GM12891 (cell line): Measurements from ENCODE around the gene NUMA1.

Experiments
- DNase-seq: peaks from one replicate; pipeline ENCODE4 v3.0.0; 2011; ENCODE audit warnings: low spot score; ENCODE audit not compliant: insufficient read length
- FAIRE-seq: peaks from 2 replicates; lab custom pipeline; 2011; peaks lifted over from hg19 to GRCh38; lab: Jason Lieb, UNC
- PAX5 ChIP-seq: IDR thresholded peaks from 2 replicates; pipeline ENCODE4 v1.6.1; 2011; ENCODE audit warnings: low read length, moderate library complexity, mild to moderate bottlenecking; ENCODE audit not compliant: insufficient read depth, severe bottlenecking
- POLR2A ChIP-seq: IDR thresholded peaks from 2 replicates; pipeline ENCODE4 v1.6.1; 2011; ENCODE audit warnings: low read depth, low read length, control low read depth
- POLR2AphosphoS5 ChIP-seq: IDR thresholded peaks from 2 replicates; pipeline ENCODE4 v1.6.1; 2011; ENCODE audit warnings: low read depth, low read length, control low read depth
- POU2F2 ChIP-seq: IDR thresholded peaks from 2 replicates; pipeline ENCODE4 v1.6.1; 2011; ENCODE audit warnings: low read depth, mild to moderate bottlenecking, control low read depth, low read length, moderate library complexity
- SPI1 ChIP-seq: IDR thresholded peaks from 2 replicates; pipeline ENCODE4 v1.6.1; 2011; ENCODE audit warnings: low read depth, low read length, control low read depth
- TAF1 ChIP-seq: IDR thresholded peaks from 2 replicates; pipeline ENCODE4 v1.6.1; 2011; ENCODE audit warnings: low read depth, low read length, control low read depth

The NUMA1 gene

DNA sequence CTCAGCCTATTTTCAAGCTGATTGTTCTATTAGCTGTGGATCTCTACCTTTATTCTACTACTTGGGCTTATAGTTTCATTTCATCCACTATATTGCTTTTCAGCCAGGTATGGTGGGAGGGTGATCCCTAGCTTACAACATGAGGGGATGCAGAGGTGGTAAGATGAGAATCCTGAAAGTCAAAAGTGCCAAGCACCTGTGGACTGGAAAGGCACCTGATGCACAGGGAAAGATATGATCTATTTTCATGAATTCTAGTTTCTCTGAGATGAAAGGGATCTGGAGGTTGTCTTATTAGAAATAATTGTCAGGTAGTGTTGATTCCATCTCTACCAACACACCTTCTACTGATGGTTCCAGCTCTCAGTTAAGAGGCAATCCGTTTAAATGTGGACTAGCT, 103.3 kb downstream of the NUMA1 start:
- no peak for TF ChIP-seq POU2F2
- no peak for TF ChIP-seq TAF1
- TF ChIP-seq PAX5: no peak
- TF ChIP-seq POLR2A: no peak
- TF ChIP-seq SPI1: no peak
- no peak for TF ChIP-seq POLR2AphosphoS5
- FAIRE-seq (peak; percentile 31), DNase-seq (no peak)

DNA sequence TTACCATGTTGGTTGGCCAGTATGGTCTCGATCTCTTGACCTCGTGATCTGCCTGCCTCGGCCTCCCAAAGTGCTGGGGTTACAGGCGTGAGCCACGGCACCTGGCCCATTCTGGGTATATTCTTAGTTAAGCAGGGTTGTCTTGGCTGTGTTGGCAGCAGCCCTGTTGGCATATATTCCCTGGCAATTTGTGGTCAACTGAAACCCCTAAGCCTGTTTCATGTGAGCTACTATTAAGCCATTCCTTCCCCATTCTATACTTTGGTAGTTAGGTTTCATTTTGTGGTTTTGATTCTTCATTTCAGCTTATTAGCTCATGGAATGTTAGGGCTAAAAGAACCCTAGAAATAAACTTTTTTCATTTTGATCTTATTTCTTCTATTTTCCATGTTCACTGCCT, 103.8 kb downstream of the NUMA1 start:
- FAIRE-seq (no peak), DNase-seq (no peak)
- no peak for TF ChIP-seq POLR2A

DNA sequence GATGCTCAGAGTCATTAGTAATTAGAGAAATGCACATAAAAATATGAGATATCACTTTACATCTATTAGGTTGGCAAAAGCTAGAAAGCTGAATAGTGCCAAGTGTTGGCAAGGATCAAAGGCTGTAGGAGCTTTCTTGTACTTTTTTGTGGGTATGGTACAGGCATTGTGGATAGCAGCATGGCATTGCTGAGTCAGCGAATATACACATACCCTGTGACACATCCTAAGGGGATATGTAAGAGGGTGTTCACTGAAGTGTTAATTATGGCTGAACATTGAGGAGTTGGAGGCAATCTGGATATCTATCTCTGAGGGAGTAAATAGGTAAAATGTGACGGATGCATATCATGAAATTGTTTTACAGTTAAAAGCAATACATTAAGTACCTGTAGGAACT, 108.7 kb downstream of the NUMA1 start:
- no peak for DNase-seq
- TF ChIP-seq POLR2A (no peak), PAX5 (no peak), POLR2AphosphoS5 (no peak), TAF1 (no peak), POU2F2 (no peak)
- peak; percentile 81 for FAIRE-seq

DNA sequence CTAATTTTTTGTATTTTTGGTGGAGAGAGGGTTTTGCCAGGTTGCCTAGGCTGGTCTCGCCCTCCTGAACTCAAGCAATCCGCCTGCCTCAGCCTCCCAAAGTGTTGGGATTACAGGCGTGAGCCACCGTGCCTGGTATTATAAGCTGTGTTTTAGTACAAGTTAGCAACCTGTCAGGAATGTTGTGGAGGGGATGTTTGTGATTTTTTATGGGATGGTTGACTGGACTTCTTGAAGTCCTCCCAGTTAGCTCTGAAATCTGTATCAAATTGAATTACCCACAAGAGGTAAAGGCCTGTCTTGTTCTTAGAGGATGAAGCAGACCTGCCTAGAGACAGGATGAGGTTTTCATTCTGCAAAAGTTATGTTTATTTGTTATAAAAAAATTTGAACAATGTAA, 115.7 kb downstream of the NUMA1 start:
- FAIRE-seq: no peak
- TF ChIP-seq POLR2AphosphoS5: no peak
- TF ChIP-seq TAF1: no peak
- no peak for TF ChIP-seq SPI1
- no peak for TF ChIP-seq PAX5
- no peak for TF ChIP-seq POU2F2
- no peak for TF ChIP-seq POLR2A
- no peak for DNase-seq

DNA sequence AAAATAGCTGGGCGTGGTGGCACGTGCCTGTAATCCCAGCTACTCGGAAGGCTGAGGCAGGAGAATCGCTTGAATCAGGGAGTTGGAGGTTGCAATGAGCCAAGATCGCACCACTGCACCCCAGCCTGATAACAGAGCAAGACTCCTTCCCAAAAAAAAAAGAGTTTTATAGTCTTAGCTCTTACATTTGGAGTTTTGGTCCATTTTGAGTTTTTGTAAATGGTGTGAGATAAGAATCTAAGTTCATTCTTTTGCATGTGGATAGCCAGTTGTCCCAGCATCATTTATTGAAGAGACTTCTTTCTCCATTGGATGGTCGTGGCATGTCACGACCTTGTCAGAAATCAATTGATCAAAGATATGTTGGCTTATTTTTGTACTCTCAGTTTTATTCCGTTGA, 116.9 kb downstream of the NUMA1 start:
- DNase-seq (no peak), FAIRE-seq (no peak)
- no peak for TF ChIP-seq PAX5
- TF ChIP-seq POLR2A: no peak
- TF ChIP-seq TAF1: no peak
- no peak for TF ChIP-seq POLR2AphosphoS5
- TF ChIP-seq POU2F2: no peak
- TF ChIP-seq SPI1: no peak

DNA sequence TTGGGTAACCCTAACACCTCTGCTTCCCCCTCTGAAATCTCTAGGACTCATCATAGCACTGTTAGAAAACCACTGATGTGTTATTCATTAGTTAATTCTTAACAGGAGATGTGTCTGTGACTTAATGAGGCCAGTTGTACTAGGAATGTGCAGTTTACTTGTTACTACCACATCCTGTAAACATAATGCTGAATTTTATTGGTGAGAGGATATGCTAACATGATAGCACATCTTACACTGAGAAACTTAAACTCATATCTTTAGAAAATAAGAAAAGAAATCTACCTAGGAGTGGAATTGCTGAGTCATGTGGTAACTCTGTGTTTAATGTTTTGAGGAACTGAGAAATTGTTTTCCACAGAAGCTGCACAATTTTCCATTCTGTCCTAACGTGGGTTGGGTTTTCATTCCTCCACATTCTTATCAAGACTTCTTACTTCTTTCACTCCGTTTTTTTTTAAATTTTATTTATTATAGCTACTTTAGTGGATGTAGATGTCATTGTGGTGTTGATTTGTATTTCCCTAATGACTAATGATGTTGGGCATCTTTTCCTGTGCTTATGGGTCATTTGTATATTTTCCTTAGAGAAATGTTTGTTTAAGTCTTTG, 117.8 kb downstream of the NUMA1 start:
- TF ChIP-seq PAX5: no peak
- peak; percentile 97 for TF ChIP-seq SPI1
- FAIRE-seq (peak; percentile 62), DNase-seq (peak; percentile 17)

DNA sequence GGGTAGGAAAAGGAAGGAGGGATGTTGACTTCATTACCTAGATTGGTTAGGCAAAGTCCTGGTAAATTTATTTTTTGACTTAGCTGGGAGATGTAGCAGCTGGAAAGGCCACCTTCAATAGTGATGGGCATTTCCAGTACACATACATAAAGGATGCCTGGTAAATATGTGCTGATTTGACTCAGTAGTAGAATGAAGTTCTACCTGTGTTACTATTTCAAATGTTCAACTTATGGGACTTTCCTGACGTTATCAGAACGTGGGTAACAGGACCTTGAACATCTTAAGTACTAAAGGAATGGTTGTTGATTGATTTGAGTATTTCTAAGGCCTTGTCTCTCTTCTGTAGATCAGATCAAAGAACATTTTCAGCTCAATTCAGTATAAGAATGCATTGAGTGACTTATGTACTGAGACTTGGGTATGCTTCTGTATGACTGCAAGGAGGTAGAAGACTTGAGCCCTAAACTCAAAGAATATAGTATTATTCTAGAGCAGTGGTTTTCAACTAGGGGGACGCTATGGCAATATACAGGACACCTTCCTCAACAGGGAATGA, 124.4 kb downstream of the NUMA1 start:
- TF ChIP-seq POU2F2: no peak
- TF ChIP-seq POLR2AphosphoS5: no peak
- TF ChIP-seq SPI1: no peak
- TF ChIP-seq POLR2A: no peak
- TF ChIP-seq TAF1: no peak
- TF ChIP-seq PAX5: no peak
- DNase-seq (no peak), FAIRE-seq (no peak)
